Measurements from ENCODE around the gene TBK1. TPM values are rescaled to one million over a fixed set of nuclear protein-coding genes. Genes with fewer than 3 reads are reported as not detected.

TBK1 gene
- total and polyA plus RNA-seq, 10 of the 15 experiments (the other 5 are each of a cell fraction or from before 2014, with no cell fraction given) = 13.4 to 49.3 (median 37.7) TPM

DNA sequence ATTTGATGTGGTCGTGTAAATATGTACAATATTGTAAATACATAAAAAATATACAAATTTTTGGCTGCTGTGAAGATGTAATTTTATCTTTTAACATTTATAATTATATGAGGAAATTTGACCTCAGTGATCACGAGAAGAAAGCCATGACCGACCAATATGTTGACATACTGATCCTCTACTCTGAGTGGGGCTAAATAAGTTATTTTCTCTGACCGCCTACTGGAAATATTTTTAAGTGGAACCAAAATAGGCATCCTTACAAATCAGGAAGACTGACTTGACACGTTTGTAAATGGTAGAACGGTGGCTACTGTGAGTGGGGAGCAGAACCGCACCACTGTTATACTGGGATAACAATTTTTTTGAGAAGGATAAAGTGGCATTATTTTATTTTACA lies 49.6 kb downstream of the TBK1 start:
- Histone ChIP-seq H3K4me1 (ENCODE audit: control insufficient read depth, insufficient read depth, low read length) (no peaks in the 10 kb centered on the region), H3K36me3 (ENCODE audit: control insufficient read depth in 2 of 2, insufficient read depth in 2 of 2, low read length in 1 of 2) (peaks cover 0 to 22% of the 10 kb centered on the region in 2 experiments; a peak in 2 of 4 replicates), H4K20me1 (ENCODE audit: control insufficient read depth, insufficient read depth) (no peaks in the 10 kb centered on the region), H3K4me3 (no peak overlapping the region), H3K9me3 (replicated peaks; ENCODE audit: control insufficient read depth, insufficient read depth, low read length) (no peaks in the 10 kb centered on the region), H3K27me3 (replicated peaks in 1 of 2; ENCODE audit: control insufficient read depth in 2 of 2, insufficient read depth in 2 of 2, low read length in 1 of 2) (no peaks in the 10 kb centered on the region), H3K27ac (ENCODE audit: control insufficient read depth, insufficient read depth) (no peak overlapping the region), H3K9ac (ENCODE audit: control insufficient read depth, insufficient read depth, low read length) (no peak overlapping the region), H2AFZ (ENCODE audit: control insufficient read depth, low read depth, low read length) (no peak overlapping the region), H3K4me2 (ENCODE audit: control insufficient read depth, insufficient read depth) (no peak overlapping the region), H3K79me2 (ENCODE audit: control insufficient read depth, insufficient read depth, low read length) (no peaks in the 10 kb centered on the region)
- FAIRE-seq (no peak), DNase-seq (ENCODE audit: low read depth, low spot score) (no peak), ATAC-seq (no peak)
- ChIA-PET SMC1A (ENCODE audit: uncharacterized antibody, unreplicated experiment) (no interaction called here), CTCF (interaction anchor here (1.7 kb wide), 1 partner anchor 47 kb away, joined by 3 read pairs; no protein-coding TSS in a partner anchor), RAD21 (ENCODE audit: unreplicated experiment) (no interaction called here), POLR2A (no interaction called here)
- TSS peak; percentile 58 for BruUV-seq (replicated peaks)
- intact Hi-C loops (cut with micrococcal nuclease; ENCODE audit: unreplicated experiment) (no loop called here), in situ Hi-C loops (cut with MboI) (no loop called here)
- TF ChIP-seq ZZZ3 (IDR thresholded peaks at IDR 0.05; ENCODE audit: control insufficient read depth, insufficient read length, low read depth) = no peak
- TF ChIP-seq CREB1 (IDR thresholded peaks at IDR 0.05; ENCODE audit: low read depth) = no peak
- no peak for TF ChIP-seq GABPA (IDR thresholded peaks at IDR 0.05; ENCODE audit: low read depth)
- TF ChIP-seq, protein P1, sequence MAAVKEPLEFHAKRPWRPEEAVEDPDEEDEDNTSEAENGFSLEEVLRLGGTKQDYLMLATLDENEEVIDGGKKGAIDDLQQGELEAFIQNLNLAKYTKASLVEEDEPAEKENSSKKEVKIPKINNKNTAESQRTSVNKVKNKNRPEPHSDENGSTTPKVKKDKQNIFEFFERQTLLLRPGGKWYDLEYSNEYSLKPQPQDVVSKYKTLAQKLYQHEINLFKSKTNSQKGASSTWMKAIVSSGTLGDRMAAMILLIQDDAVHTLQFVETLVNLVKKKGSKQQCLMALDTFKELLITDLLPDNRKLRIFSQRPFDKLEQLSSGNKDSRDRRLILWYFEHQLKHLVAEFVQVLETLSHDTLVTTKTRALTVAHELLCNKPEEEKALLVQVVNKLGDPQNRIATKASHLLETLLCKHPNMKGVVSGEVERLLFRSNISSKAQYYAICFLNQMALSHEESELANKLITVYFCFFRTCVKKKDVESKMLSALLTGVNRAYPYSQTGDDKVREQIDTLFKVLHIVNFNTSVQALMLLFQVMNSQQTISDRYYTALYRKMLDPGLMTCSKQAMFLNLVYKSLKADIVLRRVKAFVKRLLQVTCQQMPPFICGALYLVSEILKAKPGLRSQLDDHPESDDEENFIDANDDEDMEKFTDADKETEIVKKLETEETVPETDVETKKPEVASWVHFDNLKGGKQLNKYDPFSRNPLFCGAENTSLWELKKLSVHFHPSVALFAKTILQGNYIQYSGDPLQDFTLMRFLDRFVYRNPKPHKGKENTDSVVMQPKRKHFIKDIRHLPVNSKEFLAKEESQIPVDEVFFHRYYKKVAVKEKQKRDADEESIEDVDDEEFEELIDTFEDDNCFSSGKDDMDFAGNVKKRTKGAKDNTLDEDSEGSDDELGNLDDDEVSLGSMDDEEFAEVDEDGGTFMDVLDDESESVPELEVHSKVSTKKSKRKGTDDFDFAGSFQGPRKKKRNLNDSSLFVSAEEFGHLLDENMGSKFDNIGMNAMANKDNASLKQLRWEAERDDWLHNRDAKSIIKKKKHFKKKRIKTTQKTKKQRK (IDR thresholded peaks at IDR 0.05; ENCODE audit: low read depth, low read length) = no peak
- TF ChIP-seq ZNF384 (IDR thresholded peaks at IDR 0.05; ENCODE audit: borderline replicate concordance, low read depth, low read length) = no peak
- TF ChIP-seq, protein P2, sequence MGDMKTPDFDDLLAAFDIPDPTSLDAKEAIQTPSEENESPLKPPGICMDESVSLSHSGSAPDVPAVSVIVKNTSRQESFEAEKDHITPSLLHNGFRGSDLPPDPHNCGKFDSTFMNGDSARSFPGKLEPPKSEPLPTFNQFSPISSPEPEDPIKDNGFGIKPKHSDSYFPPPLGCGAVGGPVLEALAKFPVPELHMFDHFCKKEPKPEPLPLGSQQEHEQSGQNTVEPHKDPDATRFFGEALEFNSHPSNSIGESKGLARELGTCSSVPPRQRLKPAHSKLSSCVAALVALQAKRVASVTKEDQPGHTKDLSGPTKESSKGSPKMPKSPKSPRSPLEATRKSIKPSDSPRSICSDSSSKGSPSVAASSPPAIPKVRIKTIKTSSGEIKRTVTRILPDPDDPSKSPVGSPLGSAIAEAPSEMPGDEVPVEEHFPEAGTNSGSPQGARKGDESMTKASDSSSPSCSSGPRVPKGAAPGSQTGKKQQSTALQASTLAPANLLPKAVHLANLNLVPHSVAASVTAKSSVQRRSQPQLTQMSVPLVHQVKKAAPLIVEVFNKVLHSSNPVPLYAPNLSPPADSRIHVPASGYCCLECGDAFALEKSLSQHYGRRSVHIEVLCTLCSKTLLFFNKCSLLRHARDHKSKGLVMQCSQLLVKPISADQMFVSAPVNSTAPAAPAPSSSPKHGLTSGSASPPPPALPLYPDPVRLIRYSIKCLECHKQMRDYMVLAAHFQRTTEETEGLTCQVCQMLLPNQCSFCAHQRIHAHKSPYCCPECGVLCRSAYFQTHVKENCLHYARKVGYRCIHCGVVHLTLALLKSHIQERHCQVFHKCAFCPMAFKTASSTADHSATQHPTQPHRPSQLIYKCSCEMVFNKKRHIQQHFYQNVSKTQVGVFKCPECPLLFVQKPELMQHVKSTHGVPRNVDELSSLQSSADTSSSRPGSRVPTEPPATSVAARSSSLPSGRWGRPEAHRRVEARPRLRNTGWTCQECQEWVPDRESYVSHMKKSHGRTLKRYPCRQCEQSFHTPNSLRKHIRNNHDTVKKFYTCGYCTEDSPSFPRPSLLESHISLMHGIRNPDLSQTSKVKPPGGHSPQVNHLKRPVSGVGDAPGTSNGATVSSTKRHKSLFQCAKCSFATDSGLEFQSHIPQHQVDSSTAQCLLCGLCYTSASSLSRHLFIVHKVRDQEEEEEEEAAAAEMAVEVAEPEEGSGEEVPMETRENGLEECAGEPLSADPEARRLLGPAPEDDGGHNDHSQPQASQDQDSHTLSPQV (IDR thresholded peaks at IDR 0.05) = no peak
- no peak for TF ChIP-seq NR2C1 (IDR thresholded peaks at IDR 0.05)
- TF ChIP-seq, protein P3, sequence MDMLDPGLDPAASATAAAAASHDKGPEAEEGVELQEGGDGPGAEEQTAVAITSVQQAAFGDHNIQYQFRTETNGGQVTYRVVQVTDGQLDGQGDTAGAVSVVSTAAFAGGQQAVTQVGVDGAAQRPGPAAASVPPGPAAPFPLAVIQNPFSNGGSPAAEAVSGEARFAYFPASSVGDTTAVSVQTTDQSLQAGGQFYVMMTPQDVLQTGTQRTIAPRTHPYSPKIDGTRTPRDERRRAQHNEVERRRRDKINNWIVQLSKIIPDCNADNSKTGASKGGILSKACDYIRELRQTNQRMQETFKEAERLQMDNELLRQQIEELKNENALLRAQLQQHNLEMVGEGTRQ (IDR thresholded peaks at IDR 0.05; ENCODE audit: borderline replicate concordance, low read depth, low read length) = no peak
- TF ChIP-seq TCF7 (IDR thresholded peaks at IDR 0.05; ENCODE audit: borderline replicate concordance) = no peak
- no peak for TF ChIP-seq CREM (IDR thresholded peaks at IDR 0.05; ENCODE audit: low read depth)
- TF ChIP-seq POLR2AphosphoS5 (IDR thresholded peaks at IDR 0.05; ENCODE audit: low read length) = no peak
- TF ChIP-seq, protein P4, sequence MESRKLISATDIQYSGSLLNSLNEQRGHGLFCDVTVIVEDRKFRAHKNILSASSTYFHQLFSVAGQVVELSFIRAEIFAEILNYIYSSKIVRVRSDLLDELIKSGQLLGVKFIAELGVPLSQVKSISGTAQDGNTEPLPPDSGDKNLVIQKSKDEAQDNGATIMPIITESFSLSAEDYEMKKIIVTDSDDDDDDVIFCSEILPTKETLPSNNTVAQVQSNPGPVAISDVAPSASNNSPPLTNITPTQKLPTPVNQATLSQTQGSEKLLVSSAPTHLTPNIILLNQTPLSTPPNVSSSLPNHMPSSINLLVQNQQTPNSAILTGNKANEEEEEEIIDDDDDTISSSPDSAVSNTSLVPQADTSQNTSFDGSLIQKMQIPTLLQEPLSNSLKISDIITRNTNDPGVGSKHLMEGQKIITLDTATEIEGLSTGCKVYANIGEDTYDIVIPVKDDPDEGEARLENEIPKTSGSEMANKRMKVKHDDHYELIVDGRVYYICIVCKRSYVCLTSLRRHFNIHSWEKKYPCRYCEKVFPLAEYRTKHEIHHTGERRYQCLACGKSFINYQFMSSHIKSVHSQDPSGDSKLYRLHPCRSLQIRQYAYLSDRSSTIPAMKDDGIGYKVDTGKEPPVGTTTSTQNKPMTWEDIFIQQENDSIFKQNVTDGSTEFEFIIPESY (IDR thresholded peaks at IDR 0.05) = no peak
- TF ChIP-seq TAF1 (IDR thresholded peaks at IDR 0.05; ENCODE audit: borderline replicate concordance, low read depth, low read length) = no peak
- no peak for TF ChIP-seq MEF2A (IDR thresholded peaks at IDR 0.05; ENCODE audit: insufficient read depth, low read depth, low read length)
- TF ChIP-seq IKZF1 (conservative IDR thresholded peaks at IDR 0.05) = no peak
- WGBS (ENCODE audit: insufficient coverage, insufficient replicate concordance, low lambda C conversion rate, missing lambda C conversion rate) = over 99% methylated on average over 7 of the region's 7 CpGs

Measured in GM12878 (cell line).